Trophoblast cell (in vitro differentiated cells and primary cell): Measurements from ENCODE around the gene ABR.
"Not testable (repeated sequence)": the region's sequence is repeated elsewhere in the genome, so short reads cannot be mapped to it uniquely, and the experiment has no call there.

Experiments used
- DNase-seq, 2 donors: peaks; one replicate each; pipeline ENCODE4 v3.0.0-alpha.2; 2016
- H2AFZ ChIP-seq: 2 replicates; pipeline ENCODE4 v1.6.1; 2013; ENCODE audit warnings: low read length, moderate library complexity, mild to moderate bottlenecking; ENCODE audit not compliant: insufficient read depth, poor library complexity
- H2AK5ac ChIP-seq: 2 replicates; pipeline ENCODE4 v1.6.1; 2013; ENCODE audit warnings: mild to moderate bottlenecking, low read length
- H2BK120ac ChIP-seq: 2 replicates; pipeline ENCODE4 v1.6.1; 2013; ENCODE audit warnings: low read length, mild to moderate bottlenecking, moderate library complexity; ENCODE audit not compliant: insufficient read depth, poor library complexity
- H2BK12ac ChIP-seq: 2 replicates; pipeline ENCODE4 v1.6.1; 2013; ENCODE audit warnings: mild to moderate bottlenecking, low read length, moderate library complexity
- H2BK5ac ChIP-seq: 2 replicates; pipeline ENCODE4 v1.6.1; 2013; ENCODE audit warnings: low read length, low read depth, moderate library complexity, mild to moderate bottlenecking; ENCODE audit not compliant: poor library complexity
- H3K14ac ChIP-seq: 2 replicates; pipeline ENCODE4 v1.6.1; 2013; ENCODE audit warnings: mild to moderate bottlenecking, low read length
- H3K18ac ChIP-seq: 2 replicates; pipeline ENCODE4 v1.6.1; 2013; ENCODE audit warnings: mild to moderate bottlenecking, low read length
- H3K23ac ChIP-seq: 2 replicates; pipeline ENCODE4 v1.6.1; 2013; ENCODE audit warnings: low read length
- H3K27ac ChIP-seq: 2 replicates; pipeline ENCODE4 v1.5.1; 2013; ENCODE audit warnings: low read depth, mild to moderate bottlenecking, inconsistent platforms, low read length, moderate library complexity
- H3K27me3 ChIP-seq: 2 replicates; pipeline ENCODE4 v1.6.1; 2013; ENCODE audit warnings: inconsistent platforms, mild to moderate bottlenecking, low read length, moderate library complexity; ENCODE audit not compliant: insufficient read depth
- H3K36me3 ChIP-seq, 2 experiments: 1 replicate in 1 of 2; 2 replicates in 1 of 2; pipeline ENCODE4 v1.6.1; 2013; ENCODE audit warnings: low read length in 2 of 2, mild to moderate bottlenecking in 2 of 2, moderate library complexity in 1 of 2; ENCODE audit not compliant: insufficient read depth in 2 of 2, control insufficient read depth in 1 of 2
- H3K4ac ChIP-seq: 2 replicates; pipeline ENCODE4 v1.6.1; 2013; ENCODE audit warnings: low read depth, mild to moderate bottlenecking, low read length, moderate library complexity
- H3K4me1 ChIP-seq, 2 experiments: 1 replicate in 1 of 2; 2 replicates in 1 of 2; pipeline ENCODE4 v1.6.1; 2013; ENCODE audit warnings: low read length in 2 of 2, mild to moderate bottlenecking in 2 of 2, moderate library complexity in 1 of 2; ENCODE audit not compliant: insufficient read depth in 2 of 2, control insufficient read depth in 1 of 2
- H3K4me2 ChIP-seq: 2 replicates; pipeline ENCODE4 v1.6.1; 2013; ENCODE audit warnings: inconsistent platforms, mild to moderate bottlenecking, low read length, moderate library complexity
- H3K4me3 ChIP-seq: 2 replicates; pipeline ENCODE4 v1.5.1; 2013; ENCODE audit warnings: mild to moderate bottlenecking, low read depth, low read length, inconsistent platforms
- H3K79me1 ChIP-seq: one replicate; pipeline ENCODE4 v1.6.1; 2013; ENCODE audit warnings: low read length
- H3K79me2 ChIP-seq: 2 replicates; pipeline ENCODE4 v1.6.1; 2013; ENCODE audit warnings: low read length, mild to moderate bottlenecking; ENCODE audit not compliant: control insufficient read depth, insufficient read depth, poor library complexity
- H3K9ac ChIP-seq: 2 replicates; pipeline ENCODE4 v1.6.1; 2013; ENCODE audit warnings: mild to moderate bottlenecking, low read length
- H3K9me3 ChIP-seq: 2 replicates; pipeline ENCODE4 v1.6.1; 2013; ENCODE audit warnings: low read depth, mild to moderate bottlenecking, control low read depth, inconsistent platforms, low read length; ENCODE audit not compliant: insufficient read depth
- H4K12ac ChIP-seq: 2 replicates; pipeline ENCODE4 v1.6.1; 2013; ENCODE audit warnings: low read depth, mild to moderate bottlenecking, low read length, moderate library complexity
- H4K8ac ChIP-seq: 2 replicates; pipeline ENCODE4 v1.6.1; 2013; ENCODE audit warnings: low read depth, mild to moderate bottlenecking, low read length, moderate library complexity
- H4K91ac ChIP-seq: one replicate; pipeline ENCODE4 v1.6.1; 2013; ENCODE audit warnings: low read depth, mild to moderate bottlenecking, low read length, moderate library complexity
- WGBS: extraction: QIAGEN DNeasy Blood & Tissue Kit; methylation state at CpG from one replicate; pipeline ENCODE4 v1.1.7; 2013; ENCODE audit warnings: missing lambda C conversion rate; ENCODE audit not compliant: insufficient read length, insufficient coverage; ENCODE audit errors: extremely low coverage; 5-methylcytosine and 5-hydroxymethylcytosine counted together

ABR gene

DNA sequence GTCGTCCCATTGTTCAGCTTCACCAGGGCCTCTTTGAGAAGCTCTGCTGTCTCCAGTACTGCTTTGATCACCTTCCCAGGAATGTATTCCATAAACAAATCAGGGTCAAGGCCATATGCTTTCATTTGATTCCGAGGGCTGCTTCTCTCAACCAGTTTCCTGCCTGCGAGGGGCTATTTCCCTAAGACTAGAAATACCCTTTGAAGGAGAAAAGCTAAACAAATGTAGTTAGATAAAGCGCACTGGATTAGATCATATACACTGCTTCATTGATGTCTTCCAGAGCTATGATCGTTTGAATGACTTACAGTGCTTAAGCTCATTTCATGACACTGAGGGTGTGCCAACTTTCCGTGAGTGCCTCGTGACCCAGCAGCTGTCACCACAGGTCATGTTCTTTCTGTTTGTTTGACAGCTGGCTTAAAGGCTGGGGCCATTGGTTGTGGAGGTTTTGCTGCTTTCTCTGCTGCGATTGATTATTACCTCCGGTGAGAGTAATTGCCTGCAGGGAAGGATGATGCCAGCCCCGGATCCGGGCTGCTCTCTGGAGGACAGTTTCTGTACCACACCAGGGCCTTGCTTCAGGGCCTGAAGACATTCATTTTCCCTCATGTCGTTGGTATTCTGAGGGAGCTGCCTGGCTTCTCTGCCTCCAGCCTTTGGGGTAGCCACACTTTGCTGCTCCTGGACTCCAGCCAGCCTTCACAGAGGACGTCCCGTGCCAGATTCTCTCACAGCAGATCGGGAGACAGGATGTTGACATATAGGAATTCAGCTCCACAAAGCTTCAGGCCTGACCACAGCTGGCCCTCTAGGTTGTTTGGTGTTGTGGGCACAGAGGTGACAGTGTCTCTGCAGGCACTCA, 179.0 kb downstream of the ABR start:
- no peak overlapping the region for H4K91ac ChIP-seq
- peaks cover 51 to 56% of the 10 kb centered on the region in 2 experiments for H3K36me3 ChIP-seq
- WGBS = no CpG with 5 or more reads among the region's 15 CpGs
- H2BK12ac ChIP-seq = no peak overlapping the region
- H3K4me1 ChIP-seq = peaks cover 10 to 20% of the 10 kb centered on the region in 2 experiments
- no peak overlapping the region for H3K4me3 ChIP-seq
- no peak overlapping the region for H2BK5ac ChIP-seq
- H3K79me2 ChIP-seq = peaks cover 5% of the 10 kb centered on the region
- H3K9ac ChIP-seq = no peak overlapping the region
- no peak overlapping the region for H4K12ac ChIP-seq
- H3K4ac ChIP-seq = no peak overlapping the region
- H2AK5ac ChIP-seq = no peak overlapping the region
- no peak overlapping the region for H3K18ac ChIP-seq
- no peak overlapping the region for H2AFZ ChIP-seq
- H4K8ac ChIP-seq = no peak overlapping the region
- H3K27ac ChIP-seq = peak overlapping the region; percentile 1
- H3K4me2 ChIP-seq = no peak overlapping the region
- no peak overlapping the region for H3K23ac ChIP-seq
- no peak overlapping the region for H3K14ac ChIP-seq
- no peaks in the 10 kb centered on the region for H3K27me3 ChIP-seq
- H3K9me3 ChIP-seq = no peaks in the 10 kb centered on the region
- H3K79me1 ChIP-seq = peaks cover 6% of the 10 kb centered on the region
- peak in 1 of 2 donors; percentile 9 for DNase-seq
- no peak overlapping the region for H2BK120ac ChIP-seq

DNA sequence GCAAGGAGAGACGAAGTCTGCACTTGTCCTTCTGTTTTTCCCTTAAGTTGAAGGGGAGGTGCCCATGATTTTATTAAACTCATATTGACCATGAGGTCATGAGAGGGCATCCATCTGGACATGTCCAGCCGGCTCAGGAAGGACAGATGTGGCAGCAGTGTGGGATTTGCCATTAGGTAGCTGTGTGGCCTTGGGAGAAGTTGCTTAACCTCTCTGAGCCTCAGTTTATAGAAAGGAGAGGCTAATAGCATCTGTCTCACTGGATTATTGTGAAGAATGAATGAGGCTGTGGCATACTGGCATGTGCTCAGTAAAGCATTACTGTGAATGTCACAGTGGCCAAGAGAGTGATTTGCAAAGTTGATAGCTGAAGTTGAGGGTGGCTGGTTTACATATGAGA, 181.7 kb downstream of the ABR start:
- peaks cover 6% of the 10 kb centered on the region for H3K79me1 ChIP-seq
- no peak overlapping the region for H3K14ac ChIP-seq
- H2BK120ac ChIP-seq = no peak overlapping the region
- no peak overlapping the region for H3K23ac ChIP-seq
- no peak overlapping the region for H2AFZ ChIP-seq
- H3K4ac ChIP-seq = peak overlapping the region; percentile 4
- H3K4me1 ChIP-seq = peaks cover 7 to 9% of the 10 kb centered on the region in 2 experiments
- peaks cover 5% of the 10 kb centered on the region for H3K79me2 ChIP-seq
- H3K9ac ChIP-seq = no peak overlapping the region
- H3K36me3 ChIP-seq = peaks cover 32 to 37% of the 10 kb centered on the region in 2 experiments
- H3K27me3 ChIP-seq = no peaks in the 10 kb centered on the region
- no peak overlapping the region for H2AK5ac ChIP-seq
- H4K12ac ChIP-seq = no peak overlapping the region
- WGBS = no CpG with 5 or more reads among the region's 2 CpGs
- H3K27ac ChIP-seq = no peak overlapping the region
- H2BK5ac ChIP-seq = no peak overlapping the region
- H3K4me2 ChIP-seq = peak overlapping the region; percentile 62
- no peak overlapping the region for H4K8ac ChIP-seq
- H2BK12ac ChIP-seq = no peak overlapping the region
- H3K4me3 ChIP-seq = no peak overlapping the region
- DNase-seq = no peak
- H3K18ac ChIP-seq = no peak overlapping the region
- no peaks in the 10 kb centered on the region for H3K9me3 ChIP-seq
- no peak overlapping the region for H4K91ac ChIP-seq

DNA sequence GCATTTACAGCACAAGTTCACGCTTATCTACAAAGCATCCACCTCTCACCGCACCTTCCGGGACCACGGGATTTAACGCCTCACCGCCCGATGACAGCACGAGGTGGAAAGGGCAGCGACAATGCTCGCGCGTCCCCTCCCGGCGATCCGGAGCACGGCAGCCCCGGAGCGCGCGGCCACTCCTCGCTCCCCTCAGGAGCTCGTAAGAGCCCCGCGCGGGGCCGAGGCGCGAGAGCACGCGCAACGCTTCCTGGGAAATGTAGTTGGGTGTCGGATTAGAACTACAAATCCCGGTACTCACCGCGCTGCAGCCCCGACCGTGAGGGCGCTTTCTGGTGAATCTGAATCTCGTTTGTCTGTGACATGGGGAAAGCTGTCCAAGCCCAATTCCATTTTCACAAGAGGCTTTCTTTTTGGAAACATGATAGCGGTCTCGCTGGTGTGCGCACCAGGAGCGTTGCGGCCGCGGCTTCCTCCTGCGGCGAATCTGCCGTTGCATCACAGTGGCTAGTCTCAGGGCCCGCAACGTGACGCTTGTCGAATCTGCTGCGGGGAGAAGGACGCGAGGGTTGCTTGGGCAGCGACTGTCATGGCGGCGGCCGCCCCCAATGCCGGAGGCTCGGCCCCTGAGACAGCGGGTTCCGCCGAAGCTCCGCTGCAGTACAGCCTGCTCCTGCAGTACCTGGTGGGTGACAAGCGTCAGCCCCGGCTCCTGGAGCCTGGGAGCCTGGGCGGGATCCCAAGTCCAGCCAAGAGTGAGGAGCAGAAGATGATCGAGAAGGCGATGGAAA, 183.0 kb downstream of the ABR start, which contains the start of gene TIMM22:
TSS of gene TIMM22 (plus strand) at position 576 of the 791 bp plus-strand sequence. CDS start at position 590, 14 bp downstream.
- peaks cover 19 to 24% of the 10 kb centered on the region in 2 experiments for H3K36me3 ChIP-seq
- H3K4me2 ChIP-seq = peak within 1 kb of the TSS; percentile 62
- peak within 1 kb of the TSS; percentile 43 for H4K12ac ChIP-seq
- H2BK120ac ChIP-seq = peak within 1 kb of the TSS; percentile 93
- peak within 1 kb of the TSS; percentile 66 for H3K27ac ChIP-seq
- peak within 1 kb of the TSS; percentile 94 for H3K4me3 ChIP-seq
- H3K4me1 ChIP-seq = peaks cover 6 to 8% of the 10 kb centered on the region in 2 experiments
- no peaks in the 10 kb centered on the region for H3K9me3 ChIP-seq
- H2BK12ac ChIP-seq = peak within 1 kb of the TSS; percentile 44
- H4K91ac ChIP-seq = peak within 1 kb of the TSS; percentile 91
- no peaks in the 10 kb centered on the region for H3K27me3 ChIP-seq
- DNase-seq = peak; percentile 99
- no peak within 1 kb of the TSS for H3K23ac ChIP-seq
- peaks cover 5% of the 10 kb centered on the region for H3K79me2 ChIP-seq
- peak within 1 kb of the TSS; percentile 90 for H3K9ac ChIP-seq
- H2AK5ac ChIP-seq = peak within 1 kb of the TSS; percentile 11
- H3K4ac ChIP-seq = peak within 1 kb of the TSS; percentile 66
- H3K18ac ChIP-seq = peak within 1 kb of the TSS; percentile 69
- peak within 1 kb of the TSS; percentile 77 for H3K14ac ChIP-seq
- peak within 1 kb of the TSS; percentile 92 for H2BK5ac ChIP-seq
- peak within 1 kb of the TSS; percentile 78 for H2AFZ ChIP-seq
- peak within 1 kb of the TSS; percentile 86 for H4K8ac ChIP-seq
- WGBS = no CpG with 5 or more reads among the region's 71 CpGs
- peaks cover 6% of the 10 kb centered on the region for H3K79me1 ChIP-seq

DNA sequence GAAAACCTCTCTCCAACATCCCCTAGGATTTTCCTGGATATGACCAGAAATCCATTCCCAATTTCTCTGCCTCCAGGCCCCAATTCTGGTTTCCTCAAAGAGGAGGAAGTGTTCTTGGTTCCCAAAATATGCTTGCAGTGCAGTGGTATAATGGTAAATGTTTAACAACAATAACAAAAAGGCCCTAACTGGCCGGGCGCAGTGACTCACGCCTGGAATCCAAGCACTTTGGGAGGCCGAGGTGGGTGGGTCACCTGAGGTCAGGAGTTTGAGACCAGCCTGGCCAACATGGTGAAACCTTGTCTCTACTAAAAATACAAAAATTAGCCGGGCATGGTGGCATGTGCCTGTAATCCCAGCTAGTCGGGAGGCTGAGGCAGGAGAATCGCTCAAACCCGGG, 184.5 kb downstream of the ABR start:
- not testable (repeated sequence) for H3K4ac ChIP-seq, H3K27ac ChIP-seq, H3K9me3 ChIP-seq, H2AFZ ChIP-seq, H2BK120ac ChIP-seq, H3K79me1 ChIP-seq, H4K8ac ChIP-seq, H3K4me2 ChIP-seq, H3K18ac ChIP-seq, H3K4me1 ChIP-seq, H3K27me3 ChIP-seq, H2AK5ac ChIP-seq, H4K12ac ChIP-seq, DNase-seq, H2BK5ac ChIP-seq, H4K91ac ChIP-seq, H2BK12ac ChIP-seq, H3K4me3 ChIP-seq, H3K9ac ChIP-seq, H3K23ac ChIP-seq, H3K14ac ChIP-seq, H3K79me2 ChIP-seq
- WGBS = no CpG with 5 or more reads among the region's 8 CpGs
- peaks cover 7 to 11% of the 10 kb centered on the region in 2 experiments for H3K36me3 ChIP-seq
